Activated CD4-positive, alpha-beta T cell treated with anti-CD3 and anti-CD28 coated beads for 36 hours (primary cell): ENCODE measurements around the gene CPED1. TPM values are rescaled to one million over a fixed set of nuclear protein-coding genes. Genes with fewer than 3 reads are reported as not detected.
"Not testable (repeated sequence)": the region's sequence is repeated elsewhere in the genome, so short reads cannot be mapped to it uniquely, and the experiment has no call there.

Source experiments
- ATAC-seq: fragments of 200-7000 bp; cut with Tn5 transposase; one replicate; pipeline ENCODE4 v1.10.0; 2021; ENCODE audit warnings: mild to moderate bottlenecking, moderate library complexity
- CTCF ChIA-PET: fragments of 350-600 bp; sonication (Branson Sonifier 250); formaldehyde crosslinking; loops from one replicate; lab custom pipeline; 2021; ENCODE audit warnings: antibody characterized with exemption; lab: Charles Lee
- POLR2A ChIA-PET: fragments of 350-600 bp; sonication (Branson Sonifier 250); formaldehyde crosslinking; loops from one replicate; lab custom pipeline; 2021; ENCODE audit warnings: antibody characterized with exemption, inconsistent platforms; lab: Charles Lee
- DNase-seq: peaks from one replicate; pipeline ENCODE4 v3.0.0-alpha.2; 2020
- H3K27ac Mint-ChIP-seq: one replicate; pipeline ENCODE4 v1.8.0; 2021; ENCODE audit warnings: mixed read lengths
- H3K27me3 Mint-ChIP-seq: one replicate; pipeline ENCODE4 v1.8.0; 2021; ENCODE audit warnings: mixed read lengths
- H3K36me3 Mint-ChIP-seq: one replicate; pipeline ENCODE4 v1.8.0; 2021; ENCODE audit warnings: low read depth, mixed read lengths
- H3K4me1 Mint-ChIP-seq: one replicate; pipeline ENCODE4 v1.8.0; 2021; ENCODE audit warnings: mixed read lengths
- H3K4me3 Mint-ChIP-seq: one replicate; pipeline ENCODE4 v1.8.0; 2021; ENCODE audit warnings: mild to moderate bottlenecking, moderate library complexity, mixed read lengths
- H3K9me3 Mint-ChIP-seq: one replicate; pipeline ENCODE4 v1.8.0; 2021; ENCODE audit warnings: low read depth, mixed read lengths
- intact Hi-C, 2 experiments: fragments of 100-400 bp; cut with DNase I in 1 of 2; cut with micrococcal nuclease in 1 of 2; formaldehyde crosslinking; loops; one replicate each; pipeline versions ENCODE4 v1.14.2 to v1.15.1; 2022 to 2024; cut with DNase I, micrococcal nuclease
- total RNA-seq, 2 experiments: library from RNA; stranded (reverse); gene quantifications; one replicate each; pipeline ENCODE4 v1.2.3, GENCODE V29; 2021

The CPED1 gene
- total RNA-seq, 2 experiments from 2014 or later: not detected

DNA sequence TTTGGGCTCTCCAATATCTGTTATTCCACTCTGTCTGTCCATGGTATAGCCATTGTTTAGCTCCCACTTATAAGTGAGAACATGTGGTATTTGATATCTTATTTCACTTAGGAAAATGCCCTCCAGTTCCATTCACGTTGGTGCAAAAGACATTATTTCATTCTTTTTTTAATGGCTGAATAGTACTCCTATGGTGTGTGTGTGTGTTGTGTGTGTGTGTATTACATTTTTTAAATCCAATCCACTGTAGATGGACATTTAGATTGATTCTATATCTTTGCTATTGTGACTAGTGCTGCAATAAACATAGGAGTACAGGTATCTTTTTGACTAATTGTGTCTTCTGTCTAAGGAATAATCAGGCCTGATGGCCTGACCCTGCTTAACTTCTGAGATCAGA, 7.4 kb upstream of the CPED1 start:
- Mint-ChIP-seq H3K9me3 (no peaks in the 10 kb centered on the region), H3K27me3 (no peaks in the 10 kb centered on the region), H3K36me3 (peaks cover under 1% of the 10 kb centered on the region), H3K27ac (no peak overlapping the region), H3K4me3 (no peak overlapping the region), H3K4me1 (peaks cover 9% of the 10 kb centered on the region)
- intact Hi-C loops: loop anchor here (10.0 kb wide), 2 partner anchors 564 to 1014 kb away; no protein-coding TSS in a partner anchor
- DNase-seq (no peak), ATAC-seq (no peak)
- POLR2A ChIA-PET: no interaction called here
- CTCF ChIA-PET: no interaction called here

DNA sequence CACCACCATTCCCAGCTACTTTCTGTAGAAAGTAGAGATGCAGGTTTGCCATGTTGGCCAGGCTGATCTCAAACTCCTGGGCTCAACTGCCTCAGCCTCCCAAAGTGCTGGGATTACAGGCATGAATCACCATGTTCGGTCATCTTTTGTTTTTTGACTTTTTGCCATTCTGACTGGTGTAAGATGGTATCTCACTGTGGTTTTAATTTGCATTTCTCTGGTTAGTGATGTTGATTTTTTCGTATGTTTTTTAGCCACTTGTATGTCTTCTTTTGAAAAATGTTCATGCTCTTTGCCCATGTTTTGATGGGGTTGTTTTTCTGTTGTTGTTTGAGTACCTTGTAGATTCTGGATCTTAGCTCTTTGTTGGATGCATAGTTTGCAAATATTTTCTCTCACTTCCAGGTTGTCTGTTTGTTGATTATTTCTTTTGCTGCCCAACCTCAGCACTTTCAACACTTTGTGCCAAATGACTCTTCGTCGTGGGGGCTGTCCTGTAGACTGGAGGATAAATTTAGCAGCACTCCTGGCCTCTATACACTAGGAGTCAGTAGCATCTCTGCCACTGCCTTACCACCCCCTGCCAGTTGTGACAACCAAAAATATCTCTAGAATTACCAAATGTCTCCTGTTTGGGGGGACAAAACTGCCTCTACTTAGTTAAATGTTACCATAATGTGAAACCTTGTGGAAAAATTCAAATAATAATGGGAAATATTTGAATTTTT, 6.5 kb upstream of the CPED1 start:
- ATAC-seq (peak; percentile 71), DNase-seq (no peak)
- Mint-ChIP-seq H3K36me3 (no peaks in the 10 kb centered on the region), H3K27me3 (peaks cover 5% of the 10 kb centered on the region), H3K4me3 (no peak overlapping the region), H3K27ac (no peak overlapping the region), H3K4me1 (peaks cover 9% of the 10 kb centered on the region), H3K9me3 (no peaks in the 10 kb centered on the region)
- POLR2A ChIA-PET: interaction anchor here (0.6 kb wide), 1 partner anchor 28 kb away, joined by 3 read pairs; no protein-coding TSS in a partner anchor
- CTCF ChIA-PET: no interaction called here
- intact Hi-C loops: loop anchor here (10.0 kb wide), 2 partner anchors 563 to 1013 kb away; no protein-coding TSS in a partner anchor

DNA sequence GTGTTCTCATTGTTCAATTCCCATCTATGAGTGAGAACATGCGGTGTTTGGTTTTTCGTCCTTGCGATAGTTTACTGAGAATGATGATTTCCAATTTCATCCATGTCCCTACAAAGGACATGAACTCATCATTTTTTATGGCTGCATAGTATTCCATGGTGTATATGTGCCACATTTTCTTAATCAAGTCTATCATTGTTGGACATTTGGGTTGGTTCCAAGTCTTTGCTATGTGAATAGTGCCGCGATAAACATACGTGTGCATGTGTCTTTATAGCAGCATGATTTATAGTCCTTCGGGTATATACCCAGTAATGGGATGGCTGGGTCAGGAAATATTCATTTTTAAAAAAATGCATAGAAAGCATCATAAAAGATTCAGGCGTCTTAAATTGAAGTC, 4.9 kb upstream of the CPED1 start:
- CTCF ChIA-PET: not testable (repeated sequence)

DNA sequence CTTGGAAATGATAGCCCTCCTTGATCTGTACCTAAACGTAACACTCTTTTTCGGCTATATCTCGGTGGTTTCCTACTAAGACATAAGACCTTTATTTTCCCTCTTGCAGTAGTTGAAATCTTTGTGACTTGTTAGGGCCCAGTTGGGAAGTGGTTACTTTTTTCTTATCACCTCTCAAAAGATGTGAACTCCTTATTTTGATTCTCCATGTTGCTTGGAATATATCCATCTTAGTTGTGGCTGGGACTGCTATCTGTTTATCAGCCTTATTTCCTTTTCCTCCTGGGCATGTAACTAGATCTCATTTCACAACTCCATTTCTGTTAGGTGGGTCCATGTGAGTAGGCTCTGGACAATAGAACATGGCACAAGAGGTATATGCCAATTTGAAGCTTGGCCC, 4.1 kb upstream of the CPED1 start:
- no peak overlapping the region for H3K27ac Mint-ChIP-seq
- peaks cover 27% of the 10 kb centered on the region for H3K27me3 Mint-ChIP-seq
- peaks cover 26% of the 10 kb centered on the region for H3K4me1 Mint-ChIP-seq
- DNase-seq (no peak), ATAC-seq (no peak)
- CTCF ChIA-PET: interaction anchor here (0.7 to 6.7 kb wide), 5 partner anchors 8 to 124 kb away, joined by 4 to 57 read pairs (median 4); no protein-coding TSS in a partner anchor
- intact Hi-C loops: loop anchor here (10.0 kb wide), 2 partner anchors 560 to 1010 kb away; no protein-coding TSS in a partner anchor
- POLR2A ChIA-PET: no interaction called here
- H3K36me3 Mint-ChIP-seq: no peaks in the 10 kb centered on the region
- no peak overlapping the region for H3K4me3 Mint-ChIP-seq
- no peaks in the 10 kb centered on the region for H3K9me3 Mint-ChIP-seq

More for the DNA sequence above, 4.9 kb upstream of the CPED1 start:
- H3K36me3 Mint-ChIP-seq, ATAC-seq, DNase-seq, H3K9me3 Mint-ChIP-seq, POLR2A ChIA-PET, H3K4me3 Mint-ChIP-seq, H3K27ac Mint-ChIP-seq: not testable (repeated sequence)
- intact Hi-C loops: loop anchor here (10.0 kb wide), 2 partner anchors 561 to 1011 kb away; no protein-coding TSS in a partner anchor
- peaks cover 19% of the 10 kb centered on the region for H3K4me1 Mint-ChIP-seq
- H3K27me3 Mint-ChIP-seq: peaks cover 19% of the 10 kb centered on the region

DNA sequence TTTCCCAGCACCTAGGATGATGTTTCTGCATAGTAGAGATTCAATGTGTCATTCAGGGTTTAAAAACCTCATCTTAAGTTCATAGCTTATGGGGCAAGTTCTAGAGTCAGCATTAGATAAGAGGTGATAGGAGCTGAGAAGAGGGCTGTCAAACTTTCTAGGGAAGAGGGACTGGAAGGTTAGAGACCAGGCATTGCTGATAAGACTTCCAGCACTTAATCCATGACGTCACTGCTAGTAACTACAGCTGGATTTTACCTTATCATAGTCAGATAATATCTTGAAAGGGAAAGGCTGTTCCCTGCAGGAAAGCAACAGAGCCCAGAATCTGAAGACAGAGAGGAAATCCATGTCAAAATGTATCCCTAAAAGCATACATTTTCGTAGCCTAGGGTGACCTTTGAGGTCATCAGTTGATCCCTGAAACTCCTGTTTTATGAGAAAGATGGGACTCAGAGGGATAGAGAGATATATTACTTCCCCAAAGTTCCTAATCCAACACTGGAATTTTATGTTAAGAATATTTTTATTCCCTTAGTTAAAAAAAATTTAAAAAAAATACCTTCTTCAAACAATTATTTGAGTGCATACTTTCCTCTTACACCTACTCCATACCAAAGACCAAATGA, 3.3 kb upstream of the CPED1 start:
- DNase-seq: no peak
- Mint-ChIP-seq H3K9me3 (no peaks in the 10 kb centered on the region), H3K27ac (no peak overlapping the region), H3K36me3 (no peaks in the 10 kb centered on the region), H3K4me3 (no peak overlapping the region), H3K4me1 (peaks cover 23% of the 10 kb centered on the region), H3K27me3 (peaks cover 33% of the 10 kb centered on the region)
- ChIA-PET POLR2A (no interaction called here), CTCF (interaction anchor here (0.6 to 6.7 kb wide), 8 partner anchors 9 to 1893 kb away, joined by 3 to 57 read pairs (median 4); no protein-coding TSS in a partner anchor)
- intact Hi-C loops: loop anchor here (5.0 to 10.0 kb wide), 3 partner anchors 560 to 1010 kb away; no protein-coding TSS in a partner anchor
- no peak for ATAC-seq

DNA sequence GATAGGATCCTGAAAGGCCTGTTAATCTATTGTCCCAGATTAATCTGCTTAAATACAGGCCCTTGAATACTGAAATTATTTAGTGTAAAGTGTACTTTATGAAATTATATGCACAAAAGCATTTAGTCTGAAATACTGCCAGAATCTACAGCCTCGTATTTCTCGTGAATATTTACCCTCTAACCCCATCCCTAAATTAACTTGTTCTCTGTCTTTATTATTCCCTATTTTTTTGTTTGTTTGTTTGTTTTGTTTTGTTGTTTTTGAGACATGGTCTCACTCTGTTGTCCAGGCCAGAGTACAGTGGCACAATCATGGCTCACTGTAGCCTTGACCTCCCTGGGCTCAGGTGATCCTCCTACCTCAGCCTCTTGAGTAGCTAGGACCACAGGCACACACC, 2.7 kb upstream of the CPED1 start:
- intact Hi-C loops: loop anchor here (2.0 to 10.0 kb wide), 4 partner anchors 35 to 1009 kb away; partner anchors contain the start of gene ING3 (in 1 of the 2)
- peaks cover 35% of the 10 kb centered on the region for H3K27me3 Mint-ChIP-seq
- H3K4me1 Mint-ChIP-seq: peaks cover 23% of the 10 kb centered on the region
- POLR2A ChIA-PET: no interaction called here
- CTCF ChIA-PET: interaction anchor here (1.0 to 6.7 kb wide), 8 partner anchors 9 to 123 kb away, joined by 3 to 57 read pairs (median 6); no protein-coding TSS in a partner anchor
- H3K36me3 Mint-ChIP-seq: no peaks in the 10 kb centered on the region
- H3K27ac Mint-ChIP-seq: no peak overlapping the region
- DNase-seq (no peak), ATAC-seq (no peak)
- H3K4me3 Mint-ChIP-seq: no peak overlapping the region
- no peaks in the 10 kb centered on the region for H3K9me3 Mint-ChIP-seq

DNA sequence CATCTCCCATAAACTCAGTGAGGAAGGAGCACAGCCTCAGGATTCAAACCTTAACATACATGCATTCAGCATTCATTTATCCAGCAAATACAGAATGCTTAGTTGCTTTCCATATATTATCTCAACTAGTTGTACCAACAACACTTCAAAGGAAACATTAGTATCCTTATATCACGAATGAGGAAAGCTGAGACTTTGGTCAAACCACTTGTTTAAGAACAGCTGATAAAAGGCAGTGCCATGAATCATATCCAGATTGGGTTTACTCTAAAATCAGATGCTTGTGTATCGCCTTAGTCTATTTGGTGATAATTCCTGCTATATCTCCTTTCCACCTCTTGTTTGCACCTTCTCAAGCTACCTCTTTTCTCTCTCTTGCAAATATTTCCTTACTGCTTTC, 1.9 kb upstream of the CPED1 start:
- ATAC-seq: no peak
- intact Hi-C loops: loop anchor here (1.0 to 10.0 kb wide), 6 partner anchors 36 to 1008 kb away; partner anchors contain the start of gene ING3 (in 1 of the 2)
- no peak overlapping the region for H3K27ac Mint-ChIP-seq
- POLR2A ChIA-PET: no interaction called here
- H3K4me3 Mint-ChIP-seq: no peak overlapping the region
- H3K36me3 Mint-ChIP-seq: no peaks in the 10 kb centered on the region
- no peak for DNase-seq
- peaks cover 22% of the 10 kb centered on the region for H3K4me1 Mint-ChIP-seq
- no peaks in the 10 kb centered on the region for H3K9me3 Mint-ChIP-seq
- H3K27me3 Mint-ChIP-seq: peaks cover 35% of the 10 kb centered on the region
- CTCF ChIA-PET: interaction anchor here (0.7 to 6.7 kb wide), 22 partner anchors 8 to 578 kb away, joined by 3 to 57 read pairs (median 5); no protein-coding TSS in a partner anchor

DNA sequence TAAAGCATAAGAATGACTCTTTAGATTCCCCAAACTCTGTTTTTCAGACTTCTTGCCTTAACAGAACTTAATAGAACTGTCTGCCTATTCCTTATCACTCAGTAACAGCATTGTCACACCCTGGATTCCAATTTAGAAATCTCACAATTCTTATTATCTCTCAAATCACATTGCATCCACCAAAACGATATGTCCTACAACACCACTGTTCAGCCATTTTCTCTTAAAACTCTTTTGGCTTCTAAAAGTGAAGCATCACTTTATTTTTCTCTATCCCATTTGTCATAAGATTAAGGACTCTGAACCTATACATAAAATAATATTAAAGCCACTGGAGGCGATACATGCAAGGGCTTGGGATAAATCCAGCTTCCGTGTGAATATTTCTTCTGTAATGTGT, 1.2 kb upstream of the CPED1 start:
- peaks cover 37% of the 10 kb centered on the region for H3K27me3 Mint-ChIP-seq
- H3K36me3 Mint-ChIP-seq: no peaks in the 10 kb centered on the region
- H3K4me1 Mint-ChIP-seq: peaks cover 17% of the 10 kb centered on the region
- no peak overlapping the region for H3K4me3 Mint-ChIP-seq
- ChIA-PET CTCF (interaction anchor here (0.7 to 6.7 kb wide), 23 partner anchors 9 to 577 kb away, joined by 3 to 57 read pairs (median 5); no protein-coding TSS in a partner anchor), POLR2A (no interaction called here)
- no peaks in the 10 kb centered on the region for H3K9me3 Mint-ChIP-seq
- no peak for DNase-seq
- intact Hi-C loops: loop anchor here (1.0 to 10.0 kb wide), 6 partner anchors 36 to 1008 kb away; partner anchors contain the start of gene ING3 (in 1 of the 2)
- no peak overlapping the region for H3K27ac Mint-ChIP-seq
- no peak for ATAC-seq

DNA sequence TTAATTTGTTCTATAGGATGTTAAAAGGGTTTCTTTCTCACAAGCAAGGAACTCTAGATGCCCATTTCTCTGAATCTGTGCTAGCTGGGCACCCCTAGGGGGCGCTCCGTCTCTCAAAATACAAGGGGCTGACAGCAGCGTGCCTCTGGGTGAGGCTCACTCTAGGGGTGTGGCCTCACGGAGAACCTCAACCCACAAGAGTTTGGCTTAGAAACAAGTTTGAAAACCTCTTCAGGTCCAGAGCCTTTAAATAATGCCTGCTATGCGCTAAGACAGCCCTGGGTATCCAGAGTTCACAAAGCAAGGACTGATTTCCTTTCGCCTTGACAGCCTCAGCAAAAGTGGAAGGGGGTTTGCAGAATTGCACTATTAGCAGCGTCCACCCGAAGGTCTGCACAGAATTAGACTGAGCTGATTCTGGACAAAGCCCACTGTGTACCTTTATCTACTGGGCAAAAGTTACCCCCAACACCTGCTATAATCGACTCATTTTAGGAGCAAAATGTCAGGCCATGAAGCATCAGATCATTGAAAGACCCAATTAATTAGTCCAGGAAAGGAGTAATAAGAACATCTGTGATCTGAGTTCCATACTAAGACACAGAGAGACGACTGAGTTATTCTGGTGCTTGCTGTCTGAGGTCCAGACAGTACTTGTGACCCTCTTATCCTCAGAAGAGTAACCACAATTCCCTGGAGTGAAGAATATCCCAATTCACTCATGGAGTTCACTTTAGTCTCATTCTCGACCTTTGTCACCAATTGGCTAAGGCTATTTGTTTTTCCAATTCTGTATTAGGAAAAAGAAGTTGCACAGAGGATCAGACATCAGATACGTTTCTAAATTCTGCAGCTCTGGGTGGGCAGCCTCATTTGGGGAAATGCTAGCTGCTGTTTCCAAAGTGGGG, 574 bp upstream of the CPED1 start:
- ATAC-seq (peak; percentile 99), DNase-seq (peak; percentile 91)
- H3K36me3 Mint-ChIP-seq: no peaks in the 10 kb centered on the region
- H3K4me1 Mint-ChIP-seq: peaks cover 17% of the 10 kb centered on the region
- CTCF ChIA-PET: interaction anchor here (0.8 to 6.7 kb wide), 21 partner anchors 10 to 1592 kb away, joined by 3 to 57 read pairs (median 5); no protein-coding TSS in a partner anchor
- H3K27ac Mint-ChIP-seq: no peak overlapping the region
- intact Hi-C loops: loop anchor here (1.0 to 10.0 kb wide), 6 partner anchors 37 to 1007 kb away; partner anchors contain the start of gene ING3 (in 2 of the 2)
- no peaks in the 10 kb centered on the region for H3K9me3 Mint-ChIP-seq
- peak overlapping the region; percentile 53 for H3K4me3 Mint-ChIP-seq
- POLR2A ChIA-PET: no interaction called here
- peaks cover 38% of the 10 kb centered on the region for H3K27me3 Mint-ChIP-seq
